T-cell (primary cell): ENCODE measurements around the gene CERS3. TPM values are rescaled to one million over a fixed set of nuclear protein-coding genes. Genes with fewer than 3 reads are reported as not detected.

Source experiments
- ATAC-seq, 4 experiments: fragments of 200-7000 bp in 3 of 4; fragments of 150-1000 bp in 1 of 4; cut with Tn5 transposase; replicated peaks in 1 of 4; 1 replicate in 3 of 4; 2 replicates in 1 of 4; pipeline ENCODE4 v1.10.0; 2021; ENCODE audit warnings: moderate library complexity in 3 of 4, mild to moderate bottlenecking in 2 of 4, moderate number of reproducible peaks in 1 of 4
- CTCF ChIA-PET, 2 donors: fragments of 300-600 bp; sonication (Branson Sonifier 250); formaldehyde crosslinking; loops; one replicate each; lab custom pipeline; 2022; ENCODE audit warnings: antibody characterized with exemption in 2 of 2; lab: Charles Lee
- POLR2A ChIA-PET, 2 donors: fragments of 300-600 bp; sonication (Branson Sonifier 250); formaldehyde crosslinking; loops; one replicate each; lab custom pipeline; 2022; ENCODE audit warnings: antibody characterized with exemption in 2 of 2; lab: Charles Lee
- DNase-seq, 35 experiments: peaks; one replicate each; pipeline versions ENCODE4 v3.0.0 to v3.0.0-alpha.2; 2013 to 2023
- H3K27ac ChIP-seq: one replicate; pipeline ENCODE4 v1.5.1; 2013; ENCODE audit warnings: low read length
- H3K27me3 ChIP-seq, 2 experiments: replicated peaks in 1 of 2; 1 replicate in 1 of 2; 2 replicates in 1 of 2; pipeline versions ENCODE4 v1.6.1 to v1.7.0; 2013; ENCODE audit warnings: low read length in 1 of 2, mixed read lengths in 1 of 2; ENCODE audit not compliant: control insufficient read depth in 2 of 2, insufficient read depth in 2 of 2; ENCODE audit errors: extremely low read depth in 1 of 2
- H3K36me3 ChIP-seq, 2 donors: 1 replicate in 1 of 2; 2 replicates in 1 of 2; pipeline versions ENCODE4 v1.6.1 to v1.7.0; 2013; ENCODE audit warnings: low read length in 1 of 2; ENCODE audit not compliant: control insufficient read depth in 2 of 2, insufficient read depth in 1 of 2; ENCODE audit errors: extremely low read depth in 1 of 2
- H3K4me1 ChIP-seq, 2 experiments: 1 replicate in 1 of 2; 2 replicates in 1 of 2; pipeline versions ENCODE4 v1.6.1 to v1.7.0; 2013; ENCODE audit warnings: low read length in 2 of 2, mixed read lengths in 1 of 2; ENCODE audit not compliant: insufficient read depth in 2 of 2, control insufficient read depth in 1 of 2; ENCODE audit errors: extremely low read depth in 1 of 2
- H3K4me3 ChIP-seq, 2 donors: 1 replicate in 1 of 2; 2 replicates in 1 of 2; pipeline versions ENCODE4 v1.5.1 to v1.7.0; 2013; ENCODE audit warnings: mild to moderate bottlenecking in 2 of 2, low read length in 1 of 2, moderate library complexity in 1 of 2; ENCODE audit not compliant: control insufficient read depth in 1 of 2; ENCODE audit errors: extremely low read depth in 1 of 2
- H3K9me3 ChIP-seq: 2 replicates; pipeline ENCODE4 v1.7.0; 2013
- H3K27ac Mint-ChIP-seq, 2 donors: one replicate each; pipeline ENCODE4 v1.8.0; 2020 to 2021; ENCODE audit warnings: mild to moderate bottlenecking in 2 of 2, mixed read lengths in 2 of 2
- H3K27me3 Mint-ChIP-seq, 2 donors: one replicate each; pipeline ENCODE4 v1.8.0; 2021 to 2022; ENCODE audit warnings: mixed read lengths in 2 of 2
- H3K36me3 Mint-ChIP-seq: one replicate; pipeline ENCODE4 v1.8.0; 2021; ENCODE audit warnings: mixed read lengths
- H3K4me1 Mint-ChIP-seq, 3 donors: one replicate each; pipeline ENCODE4 v1.8.0; 2020 to 2022; ENCODE audit warnings: mixed read lengths in 3 of 3, mild to moderate bottlenecking in 1 of 3
- H3K4me3 Mint-ChIP-seq, 3 donors: one replicate each; pipeline ENCODE4 v1.8.0; 2020 to 2022; ENCODE audit warnings: mild to moderate bottlenecking in 3 of 3, mixed read lengths in 3 of 3, moderate library complexity in 3 of 3
- H3K9me3 Mint-ChIP-seq, 3 donors: one replicate each; pipeline ENCODE4 v1.8.0; 2020 to 2022; ENCODE audit warnings: mixed read lengths in 3 of 3
- WGBS: methylation state at CpG from one replicate; pipeline ENCODE4 v1.1.5; 2013; ENCODE audit warnings: missing lambda C conversion rate; ENCODE audit not compliant: insufficient coverage; 5-methylcytosine and 5-hydroxymethylcytosine counted together
- total RNA-seq, 35 experiments: library from RNA in 6 of 35; stranded (reverse) in 6 of 35; fragments of 120-200 nt in 1 of 35; gene quantifications; one replicate each; pipeline versions ENCODE4 v1.2.1 to v1.2.4 and lab custom pipeline; 2013 to 2026

The CERS3 gene
- total RNA-seq, 5 donors from 2014 or later (not counting 1 experiment from before 2014, with no cell fraction given): 1.1 to 3.5 (median 2.6) TPM

GRCh38 chr15:100495861-100496260 lies 32.9 kb downstream of the CERS3 start:
- DNase-seq: no peak
- WGBS: no CpG with 5 or more reads among the region's 1 CpG
- H3K27me3 ChIP-seq: peaks cover 0 to 4% of the 10 kb centered on the region in 2 experiments
- Mint-ChIP-seq H3K36me3 (no peaks in the 10 kb centered on the region), H3K4me1 (no peaks in the 10 kb centered on the region), H3K27ac (no peak overlapping the region), H3K27me3 (peaks cover 4 to 9% of the 10 kb centered on the region in 2 donors), H3K9me3 (no peaks in the 10 kb centered on the region), H3K4me3 (no peak overlapping the region)
- CTCF ChIA-PET: no interaction called here
- no peak overlapping the region for H3K4me3 ChIP-seq
- no peaks in the 10 kb centered on the region for H3K36me3 ChIP-seq
- H3K9me3 ChIP-seq: no peaks in the 10 kb centered on the region
- no peak overlapping the region for H3K27ac ChIP-seq
- no peak for ATAC-seq
- H3K4me1 ChIP-seq: no peaks in the 10 kb centered on the region
- POLR2A ChIA-PET: interaction anchor here in 1 of 2 donors (0.5 kb wide), 1 partner anchor 9 kb away, joined by 3 read pairs; no protein-coding TSS in a partner anchor

- Mint-ChIP-seq H3K9me3 (no peaks in the 10 kb centered on the region), H3K27ac (no peak overlapping the region), H3K4me3 (no peak overlapping the region), H3K4me1 (no peaks in the 10 kb centered on the region), H3K27me3 (peaks cover 4 to 9% of the 10 kb centered on the region in 2 donors), H3K36me3 (no peaks in the 10 kb centered on the region)
- ATAC-seq (no peak), DNase-seq (no peak)
- no peaks in the 10 kb centered on the region for H3K4me1 ChIP-seq
- peaks cover 0 to 2% of the 10 kb centered on the region in 2 experiments for H3K27me3 ChIP-seq
- POLR2A ChIA-PET: no interaction called here
- H3K36me3 ChIP-seq: no peaks in the 10 kb centered on the region
- H3K9me3 ChIP-seq: no peaks in the 10 kb centered on the region
- H3K27ac ChIP-seq: no peak overlapping the region
- CTCF ChIA-PET: no interaction called here
- no peak overlapping the region for H3K4me3 ChIP-seq
- 100% methylated on average over 3 of the region's 4 CpGs for WGBS
Observed at GRCh38 chr15:100493213-100493612, 35.5 kb downstream of the CERS3 start.

- H3K4me1 ChIP-seq: no peaks in the 10 kb centered on the region
- no peak overlapping the region for H3K27ac Mint-ChIP-seq
Observed at GRCh38 chr15:100484443-100484842, 44.3 kb downstream of the CERS3 start.

GRCh38 chr15:100483370-100483769 lies 45.4 kb downstream of the CERS3 start:
- 83% methylated on average over 1 of the region's 2 CpGs for WGBS
- H3K27ac ChIP-seq: no peak overlapping the region
- CTCF ChIA-PET: no interaction called here
- no peak overlapping the region for H3K4me3 ChIP-seq
- Mint-ChIP-seq H3K27ac (no peak overlapping the region), H3K9me3 (peaks cover 8 to 19% (median 9%) of the 10 kb centered on the region in 3 donors), H3K36me3 (peaks cover 25% of the 10 kb centered on the region), H3K4me1 (no peaks in the 10 kb centered on the region), H3K4me3 (no peak overlapping the region), H3K27me3 (no peaks in the 10 kb centered on the region)
- no peak for DNase-seq
- no peaks in the 10 kb centered on the region for H3K4me1 ChIP-seq
- H3K27me3 ChIP-seq: no peaks in the 10 kb centered on the region
- H3K36me3 ChIP-seq: no peaks in the 10 kb centered on the region
- H3K9me3 ChIP-seq: peaks cover 6% of the 10 kb centered on the region
- ATAC-seq: no peak
- POLR2A ChIA-PET: no interaction called here

More at GRCh38 chr15:100484443-100484842, 44.3 kb downstream of the CERS3 start:
- no peak overlapping the region for H3K27ac ChIP-seq
- Mint-ChIP-seq H3K27me3 (no peaks in the 10 kb centered on the region), H3K4me3 (no peak overlapping the region), H3K9me3 (peaks cover 0 to 9% (median 0%) of the 10 kb centered on the region in 3 donors), H3K4me1 (no peaks in the 10 kb centered on the region), H3K36me3 (peaks cover 14% of the 10 kb centered on the region)
- CTCF ChIA-PET: no interaction called here
- POLR2A ChIA-PET: no interaction called here
- DNase-seq (no peak), ATAC-seq (no peak)
- H3K36me3 ChIP-seq: no peaks in the 10 kb centered on the region
- H3K4me3 ChIP-seq: no peak overlapping the region
- peaks cover under 1% of the 10 kb centered on the region for H3K9me3 ChIP-seq
- no peaks in the 10 kb centered on the region for H3K27me3 ChIP-seq
- WGBS: 93% methylated on average over 3 of the region's 9 CpGs

GRCh38 chr15:100476805-100477204 lies 51.9 kb downstream of the CERS3 start:
- H3K4me3 Mint-ChIP-seq: no peak overlapping the region
- Histone ChIP-seq H3K9me3 (peaks cover 8% of the 10 kb centered on the region), H3K4me3 (no peak overlapping the region), H3K36me3 (no peaks in the 10 kb centered on the region), H3K27ac (no peak overlapping the region), H3K27me3 (no peaks in the 10 kb centered on the region), H3K4me1 (no peaks in the 10 kb centered on the region)
- H3K9me3 Mint-ChIP-seq: peaks cover 15 to 48% (median 29%) of the 10 kb centered on the region in 3 donors
- ChIA-PET CTCF (no interaction called here), POLR2A (no interaction called here)
- ATAC-seq (no peak), DNase-seq (no peak)
- no peak overlapping the region for H3K27ac Mint-ChIP-seq
- no peaks in the 10 kb centered on the region for H3K27me3 Mint-ChIP-seq
- WGBS: 85% methylated on average over 3 of the region's 4 CpGs
- H3K36me3 Mint-ChIP-seq: peaks cover 47% of the 10 kb centered on the region
- no peaks in the 10 kb centered on the region for H3K4me1 Mint-ChIP-seq

GRCh38 chr15:100472736-100473135 lies 56.0 kb downstream of the CERS3 start:
- peaks cover 53% of the 10 kb centered on the region for H3K36me3 Mint-ChIP-seq
- peaks cover 0 to 5% of the 10 kb centered on the region in 2 donors for H3K27me3 Mint-ChIP-seq
- H3K27me3 ChIP-seq: no peaks in the 10 kb centered on the region
- H3K36me3 ChIP-seq: no peaks in the 10 kb centered on the region
- POLR2A ChIA-PET: no interaction called here
- H3K27ac Mint-ChIP-seq: no peak overlapping the region
- ATAC-seq (no peak), DNase-seq (no peak)
- peaks cover 4 to 23% (median 15%) of the 10 kb centered on the region in 3 donors for H3K9me3 Mint-ChIP-seq
- H3K4me3 ChIP-seq: no peak overlapping the region
- no peaks in the 10 kb centered on the region for H3K4me1 Mint-ChIP-seq
- WGBS: 80% methylated on average over 1 of the region's 5 CpGs
- H3K9me3 ChIP-seq: no peaks in the 10 kb centered on the region
- no peak overlapping the region for H3K27ac ChIP-seq
- CTCF ChIA-PET: no interaction called here
- no peaks in the 10 kb centered on the region for H3K4me1 ChIP-seq
- H3K4me3 Mint-ChIP-seq: no peak overlapping the region

GRCh38 chr15:100471933-100472332 lies 56.8 kb downstream of the CERS3 start:
- ATAC-seq: no peak
- H3K36me3 Mint-ChIP-seq: peaks cover 46% of the 10 kb centered on the region
- no peak overlapping the region for H3K4me3 Mint-ChIP-seq
- no peak for DNase-seq
- H3K36me3 ChIP-seq: no peaks in the 10 kb centered on the region
- H3K4me1 Mint-ChIP-seq: no peaks in the 10 kb centered on the region
- no peak overlapping the region for H3K27ac ChIP-seq
- no peaks in the 10 kb centered on the region for H3K27me3 ChIP-seq
- no peak overlapping the region for H3K4me3 ChIP-seq
- ChIA-PET CTCF (no interaction called here), POLR2A (no interaction called here)
- no CpG with 5 or more reads among the region's 3 CpGs for WGBS
- H3K27ac Mint-ChIP-seq: no peak overlapping the region
- peaks cover 2 to 15% (median 9%) of the 10 kb centered on the region in 3 donors for H3K9me3 Mint-ChIP-seq
- H3K27me3 Mint-ChIP-seq: peaks cover 0 to 5% of the 10 kb centered on the region in 2 donors
- no peaks in the 10 kb centered on the region for H3K4me1 ChIP-seq
- H3K9me3 ChIP-seq: no peaks in the 10 kb centered on the region
